GM21390 (cell line): ENCODE results near the gene EAF1.
"Not testable (repeated sequence)": the region's sequence is repeated elsewhere in the genome, so short reads cannot be mapped to it uniquely, and the experiment has no call there.

Experiments used
- ATAC-seq: cut with Tn5 transposase; IDR thresholded peaks from one replicate; pipeline ENCODE4 v1.9.1; 2021; ENCODE audit not compliant: unreplicated experiment

Gene EAF1

GRCh38 chr3:15427182-15427880 lies at the start of gene EAF1, which contains the start of gene METTL6:
Gene EAF1, plus strand, starts transcription at chr3:15427598. Its CDS starts 182 bp downstream, at chr3:15427780.
Gene METTL6, minus strand, starts transcription at chr3:15427544. Its CDS starts 1,033 bp downstream, at chr3:15426511.
- peak; percentile 93 for ATAC-seq

DNA sequence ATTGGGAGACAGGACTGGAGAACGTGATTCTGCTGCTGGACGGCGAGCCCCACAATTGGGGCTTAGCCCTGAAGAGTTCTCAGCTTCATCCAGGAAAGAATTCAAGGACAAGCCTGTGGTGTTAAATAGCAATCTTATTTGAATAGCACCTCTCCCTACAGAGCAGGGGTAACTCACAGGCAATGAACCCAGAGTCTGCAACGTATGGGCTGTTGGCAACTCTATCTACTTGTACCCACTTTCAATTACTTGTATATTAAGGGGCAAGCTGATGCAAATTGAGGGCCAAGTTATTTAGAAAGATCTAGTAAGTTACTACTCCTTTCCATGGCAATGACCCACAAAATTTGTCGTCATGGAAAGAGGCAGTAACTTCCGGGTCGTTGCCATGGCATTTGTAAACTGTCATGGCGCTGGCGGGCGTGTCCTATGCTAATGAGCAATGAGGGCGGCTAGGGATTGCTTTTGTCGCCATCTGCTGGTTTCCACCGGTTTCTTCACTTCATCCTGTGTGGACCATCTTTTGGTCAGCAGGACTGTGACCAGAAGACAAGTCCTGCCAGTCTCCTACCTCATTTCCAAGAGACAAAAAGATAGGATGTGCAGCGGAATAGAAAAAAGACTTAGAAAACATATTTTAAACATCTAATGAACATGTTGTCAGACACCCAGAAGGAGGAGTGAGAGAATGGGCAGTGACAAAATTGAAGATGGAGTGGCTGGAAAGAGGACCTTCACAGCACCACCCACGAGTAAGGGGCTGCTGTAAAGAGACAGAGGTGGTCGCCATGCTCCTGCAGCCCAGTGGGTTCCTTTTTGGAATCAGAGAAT lies 49.2 kb upstream of the EAF1 start:
- ATAC-seq: peak; percentile 90

DNA sequence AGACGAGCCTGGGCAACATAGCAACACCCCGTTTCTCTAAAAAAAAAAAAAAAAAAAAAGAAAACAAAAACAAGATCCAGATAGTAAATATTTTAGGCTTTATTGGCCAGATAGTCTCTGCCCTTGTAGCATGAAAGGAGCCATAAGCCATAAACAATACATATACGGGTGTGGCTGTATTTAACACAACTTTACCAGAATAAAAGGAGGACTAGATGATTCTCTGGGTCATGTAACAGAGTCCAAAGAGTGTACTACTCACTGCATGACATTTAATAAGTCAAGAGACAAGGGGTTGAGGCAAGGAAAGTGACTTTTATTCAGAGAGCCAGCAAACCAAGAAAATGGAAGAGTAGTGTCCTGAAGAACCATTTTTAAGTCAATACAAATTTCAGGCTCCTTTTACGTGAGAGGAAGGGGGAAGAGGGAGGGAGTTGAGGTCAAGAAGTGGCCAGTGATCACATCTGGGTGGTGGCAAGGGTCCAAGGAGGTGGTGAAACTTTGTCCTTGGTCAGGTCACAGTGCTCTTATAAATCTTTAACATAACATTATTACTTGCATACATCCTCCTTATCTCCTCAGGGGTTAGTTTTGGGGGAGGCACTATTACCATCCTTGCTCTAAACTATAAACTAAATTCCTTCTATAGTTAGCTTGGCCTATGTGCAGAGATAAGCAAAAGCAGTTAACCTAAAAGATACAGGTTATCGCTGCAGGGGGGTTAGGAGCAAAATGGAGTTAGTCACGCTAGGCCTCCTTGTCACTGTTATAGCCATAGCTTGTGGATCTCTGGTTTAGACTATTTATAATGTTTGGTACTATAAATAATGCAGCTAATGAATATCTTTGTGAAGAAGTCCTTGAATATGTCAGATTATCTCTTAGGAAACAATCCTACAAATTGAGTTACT lies 46.2 kb upstream of the EAF1 start:
- no peak for ATAC-seq

- ATAC-seq: no peak
Observed at GRCh38 chr3:15382405-15382923, 44.9 kb upstream of the EAF1 start.

DNA sequence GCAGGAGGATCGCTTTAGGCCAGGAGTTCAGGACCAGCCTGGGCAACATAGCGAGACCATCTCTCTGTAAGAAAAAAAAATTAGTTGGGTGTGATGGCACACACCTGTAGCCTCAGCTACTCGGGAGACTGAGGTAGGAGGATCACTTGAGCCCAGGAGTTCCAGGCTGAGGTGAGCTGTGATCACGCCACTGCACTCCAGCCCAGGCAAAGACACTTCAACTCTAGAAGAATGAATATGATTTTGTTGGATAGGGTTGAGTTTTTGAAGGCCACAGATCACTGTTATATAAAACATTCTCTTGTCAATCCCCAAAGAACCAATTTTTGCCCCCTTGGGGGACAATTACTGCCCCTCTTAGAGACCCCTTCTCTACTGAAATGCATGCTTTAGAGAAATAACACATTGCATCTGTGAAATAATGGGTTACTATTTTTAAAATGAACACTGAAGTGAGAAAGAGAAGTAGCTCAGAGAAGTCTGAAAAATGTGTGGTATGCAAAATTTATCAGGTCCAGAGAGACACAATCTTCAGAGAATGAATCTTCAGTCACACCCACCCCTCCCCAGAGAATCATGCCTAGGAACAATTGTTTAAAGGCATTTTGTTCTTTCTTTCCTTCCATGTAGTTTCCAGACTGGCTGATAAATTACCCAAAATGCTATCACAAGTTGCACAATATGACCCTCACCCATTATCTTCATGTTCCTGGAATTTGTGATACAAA lies 42.7 kb upstream of the EAF1 start:
- peak; percentile 88 for ATAC-seq

DNA sequence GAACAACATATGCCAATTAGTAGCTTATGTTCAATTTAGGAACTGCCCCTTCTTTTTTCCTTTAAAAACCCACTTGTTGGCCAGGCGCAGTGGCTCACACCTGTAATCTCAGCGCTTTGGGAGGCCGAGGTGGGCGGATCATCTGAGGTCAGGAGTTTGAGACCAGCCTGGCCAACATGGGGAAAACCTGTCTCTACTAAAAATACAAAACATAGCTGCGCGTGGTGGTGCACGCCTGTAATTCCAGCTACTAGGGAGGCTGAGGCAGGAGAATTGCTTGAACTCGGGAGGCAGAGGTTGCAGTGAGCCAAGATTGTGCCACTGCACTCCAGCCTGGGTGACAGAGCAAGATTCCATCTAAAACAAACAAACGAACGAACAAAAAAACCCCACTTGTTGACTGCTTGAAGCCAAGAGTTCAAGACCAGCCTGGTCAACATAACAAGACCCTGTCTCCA lies 42.1 kb upstream of the EAF1 start:
- peak; percentile 11 for ATAC-seq

- no peak for ATAC-seq
Observed at GRCh38 chr3:15385901-15386653, 41.3 kb upstream of the EAF1 start.

DNA sequence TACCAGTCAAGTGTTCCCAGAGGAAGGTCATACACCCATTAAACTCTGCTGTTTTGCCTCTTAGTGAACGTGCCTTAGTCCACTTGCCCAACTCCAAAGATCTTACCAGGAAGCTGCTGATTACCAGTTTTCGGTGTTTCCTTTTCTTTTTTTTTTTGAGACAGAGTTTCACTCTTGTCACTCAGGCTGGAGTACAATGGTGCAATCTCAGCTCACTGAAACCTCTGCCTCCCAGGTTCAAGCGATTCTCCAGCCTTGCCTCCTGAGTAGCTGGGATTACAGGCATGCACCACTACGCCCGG lies 40.8 kb upstream of the EAF1 start:
- not testable (repeated sequence) for ATAC-seq

DNA sequence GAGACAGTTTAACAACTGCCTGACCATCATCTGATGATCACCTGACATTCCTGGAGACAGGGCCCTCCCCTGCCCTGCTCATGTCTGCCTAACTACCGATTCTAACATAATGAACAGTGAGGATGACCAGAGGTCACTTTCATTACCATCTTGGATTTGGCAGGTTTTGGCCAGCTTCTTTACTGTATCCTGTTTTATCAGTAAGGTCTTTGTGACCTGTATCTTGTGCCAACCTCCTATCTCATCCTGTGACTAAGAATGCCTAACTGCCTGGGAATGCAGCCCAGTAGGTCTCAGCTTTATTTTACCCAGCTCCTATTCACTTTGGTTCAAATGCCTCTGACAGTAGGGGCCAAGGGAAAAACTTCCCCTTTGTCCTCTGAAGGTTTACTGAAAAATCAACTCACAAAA lies 40.2 kb upstream of the EAF1 start:
- ATAC-seq: no peak

DNA sequence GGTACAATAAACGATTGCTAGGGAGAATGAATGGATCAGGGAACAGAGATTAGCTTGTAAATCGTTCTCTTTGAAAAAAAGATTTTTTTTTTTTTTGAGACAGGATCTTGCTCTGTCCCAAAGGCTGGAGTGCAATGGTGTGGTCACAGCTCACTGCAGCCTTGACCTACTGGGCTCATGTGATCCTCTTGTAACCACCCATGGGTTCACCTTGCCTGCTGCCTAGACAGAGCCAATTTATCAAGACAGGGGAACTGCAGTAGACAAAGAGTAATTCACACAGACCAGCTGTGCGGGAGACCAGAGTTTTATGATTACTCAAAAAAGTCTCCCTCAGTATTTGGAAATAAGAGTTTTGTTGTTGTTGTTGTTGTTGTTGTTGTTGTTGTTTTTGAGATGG lies 39.7 kb upstream of the EAF1 start:
- ATAC-seq: no peak

DNA sequence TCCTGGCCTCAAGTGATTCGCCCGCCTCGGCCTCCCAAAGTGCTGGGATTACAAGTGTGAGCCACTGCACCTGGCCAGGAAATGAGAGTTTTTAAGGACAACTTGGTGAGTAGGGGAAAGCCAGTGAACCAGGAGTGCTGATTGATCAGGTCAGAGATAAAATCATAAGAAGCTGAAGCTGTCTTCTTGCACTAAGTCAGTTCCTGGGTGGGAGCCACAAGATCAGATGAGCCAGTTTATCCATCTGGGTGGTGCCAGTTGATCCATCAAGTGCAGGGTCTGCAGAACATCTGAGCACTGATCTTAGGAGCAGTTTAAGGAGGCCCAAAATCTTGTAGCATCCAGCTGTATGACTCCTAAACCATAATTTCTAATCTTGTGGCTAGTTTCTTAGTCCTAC lies 39.1 kb upstream of the EAF1 start:
- ATAC-seq: not testable (repeated sequence)

- ATAC-seq: no peak
Observed at GRCh38 chr3:15390460-15390859, 36.9 kb upstream of the EAF1 start.

DNA sequence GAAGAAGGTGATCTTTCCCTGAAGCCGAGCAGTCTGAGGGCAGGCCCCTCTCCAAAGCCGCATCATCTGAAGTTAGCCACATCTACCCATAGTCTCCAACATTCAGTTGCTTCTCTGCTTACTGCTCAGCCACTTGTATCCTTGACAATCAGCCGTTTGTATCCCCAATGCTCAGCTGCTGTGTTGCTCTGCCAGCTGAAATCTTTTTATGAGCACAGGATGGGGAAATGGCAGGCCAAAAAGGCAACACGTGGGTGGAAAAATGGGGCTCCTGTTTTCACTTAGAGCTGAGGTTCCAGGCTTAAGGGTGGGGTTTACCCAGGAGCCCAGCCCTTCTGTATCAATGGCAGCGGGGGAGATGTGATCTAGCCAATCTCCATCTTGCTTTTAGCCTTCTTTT lies 36.4 kb upstream of the EAF1 start:
- ATAC-seq: no peak

GRCh38 chr3:15393252-15393651 lies 34.1 kb upstream of the EAF1 start:
- not testable (repeated sequence) for ATAC-seq

- ATAC-seq: not testable (repeated sequence)
Observed at GRCh38 chr3:15398731-15399133, 28.7 kb upstream of the EAF1 start.

DNA sequence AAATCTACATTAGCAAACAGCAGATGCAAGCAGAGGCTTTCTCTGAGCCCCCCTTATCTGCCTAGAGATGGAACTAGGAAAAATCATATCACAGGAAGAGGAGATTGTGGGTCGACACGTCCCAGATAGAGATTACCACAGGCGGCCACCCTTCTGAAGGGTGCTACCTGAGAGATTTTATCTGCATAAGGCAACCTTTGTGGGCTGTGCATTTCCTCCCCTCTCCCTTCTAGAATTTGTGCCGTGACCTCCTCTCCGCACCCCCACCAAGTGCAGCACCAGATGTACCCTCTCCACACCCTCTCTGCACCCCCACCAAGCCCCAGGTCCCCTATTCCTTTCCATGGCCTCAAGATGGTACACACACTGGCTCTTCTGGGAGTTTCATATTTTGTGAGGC lies 27.4 kb upstream of the EAF1 start:
- ATAC-seq: no peak

- ATAC-seq: no peak
Observed at GRCh38 chr3:15401936-15402335, 25.5 kb upstream of the EAF1 start.

- ATAC-seq: no peak
Observed at GRCh38 chr3:15403495-15403894, 23.9 kb upstream of the EAF1 start.

GRCh38 chr3:15403965-15404364 lies 23.4 kb upstream of the EAF1 start:
- no peak for ATAC-seq

- ATAC-seq: peak; percentile 63
Observed at GRCh38 chr3:15404767-15405166, 22.6 kb upstream of the EAF1 start.
